Measurements from ENCODE around the gene FUT9.

FUT9 gene

GRCh38 chr6:96016334-96017069 lies 728 bp downstream of the FUT9 start:
- DNase-seq (ENCODE audit: low read depth), result no peak
- no peak overlapping the region for H3K4me3 ChIP-seq (ENCODE audit: low read depth, low read length)
- TF ChIP-seq, protein P1, sequence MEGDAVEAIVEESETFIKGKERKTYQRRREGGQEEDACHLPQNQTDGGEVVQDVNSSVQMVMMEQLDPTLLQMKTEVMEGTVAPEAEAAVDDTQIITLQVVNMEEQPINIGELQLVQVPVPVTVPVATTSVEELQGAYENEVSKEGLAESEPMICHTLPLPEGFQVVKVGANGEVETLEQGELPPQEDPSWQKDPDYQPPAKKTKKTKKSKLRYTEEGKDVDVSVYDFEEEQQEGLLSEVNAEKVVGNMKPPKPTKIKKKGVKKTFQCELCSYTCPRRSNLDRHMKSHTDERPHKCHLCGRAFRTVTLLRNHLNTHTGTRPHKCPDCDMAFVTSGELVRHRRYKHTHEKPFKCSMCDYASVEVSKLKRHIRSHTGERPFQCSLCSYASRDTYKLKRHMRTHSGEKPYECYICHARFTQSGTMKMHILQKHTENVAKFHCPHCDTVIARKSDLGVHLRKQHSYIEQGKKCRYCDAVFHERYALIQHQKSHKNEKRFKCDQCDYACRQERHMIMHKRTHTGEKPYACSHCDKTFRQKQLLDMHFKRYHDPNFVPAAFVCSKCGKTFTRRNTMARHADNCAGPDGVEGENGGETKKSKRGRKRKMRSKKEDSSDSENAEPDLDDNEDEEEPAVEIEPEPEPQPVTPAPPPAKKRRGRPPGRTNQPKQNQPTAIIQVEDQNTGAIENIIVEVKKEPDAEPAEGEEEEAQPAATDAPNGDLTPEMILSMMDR (conservative IDR thresholded peaks at IDR 0.05; ENCODE audit: low read depth, low read length), result no peak

DNA sequence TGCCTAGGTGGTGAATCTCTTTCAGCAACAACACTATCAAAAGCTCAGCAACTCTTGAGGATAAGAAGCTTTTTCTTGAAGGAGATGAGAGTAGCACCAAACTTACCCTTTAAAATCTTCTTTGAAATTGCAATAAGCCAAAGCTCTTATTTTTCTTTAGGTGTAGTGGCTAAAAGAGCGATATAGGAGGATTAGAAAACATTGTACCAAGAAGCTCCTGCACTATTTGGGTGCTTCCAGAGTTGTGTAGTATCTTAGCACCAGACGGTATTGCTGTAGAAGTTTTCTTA lies 1.2 kb downstream of the FUT9 start:
- TF ChIP-seq, protein P1 (conservative IDR thresholded peaks at IDR 0.05; ENCODE audit: low read depth, low read length), result no peak
- no peak overlapping the region for H3K4me3 ChIP-seq (ENCODE audit: low read depth, low read length)
- no peak for DNase-seq (ENCODE audit: low read depth)

- H3K4me3 ChIP-seq (ENCODE audit: low read depth, low read length), result no peak overlapping the region
- TF ChIP-seq, protein P1 (conservative IDR thresholded peaks at IDR 0.05; ENCODE audit: low read depth, low read length), result no peak
- no peak for DNase-seq (ENCODE audit: low read depth)
Observed at GRCh38 chr6:96022225-96022624, 6.5 kb downstream of the FUT9 start.

DNA sequence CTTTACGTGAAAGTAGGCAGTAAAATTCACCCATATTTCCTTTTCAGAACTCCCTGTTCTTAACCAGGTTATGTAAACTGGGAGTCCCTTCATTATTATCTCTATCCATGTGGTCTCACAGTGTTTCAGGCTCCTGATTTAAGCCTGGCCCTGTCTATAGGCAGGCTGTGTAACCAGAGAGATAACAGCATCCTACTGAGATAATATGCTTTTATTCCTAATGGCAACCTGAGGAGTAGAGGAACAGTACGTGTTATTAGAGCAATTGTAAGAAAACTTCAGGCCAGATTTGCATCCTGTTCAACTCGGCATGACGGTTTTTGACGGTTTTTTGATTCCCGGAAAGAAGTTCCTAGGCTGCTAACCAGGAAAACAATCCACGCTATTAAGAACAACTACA lies 16.9 kb downstream of the FUT9 start:
- H3K4me3 ChIP-seq (ENCODE audit: low read depth, low read length), result no peak overlapping the region
- TF ChIP-seq, protein P1 (conservative IDR thresholded peaks at IDR 0.05; ENCODE audit: low read depth, low read length), result no peak
- no peak for DNase-seq (ENCODE audit: low read depth)

DNA sequence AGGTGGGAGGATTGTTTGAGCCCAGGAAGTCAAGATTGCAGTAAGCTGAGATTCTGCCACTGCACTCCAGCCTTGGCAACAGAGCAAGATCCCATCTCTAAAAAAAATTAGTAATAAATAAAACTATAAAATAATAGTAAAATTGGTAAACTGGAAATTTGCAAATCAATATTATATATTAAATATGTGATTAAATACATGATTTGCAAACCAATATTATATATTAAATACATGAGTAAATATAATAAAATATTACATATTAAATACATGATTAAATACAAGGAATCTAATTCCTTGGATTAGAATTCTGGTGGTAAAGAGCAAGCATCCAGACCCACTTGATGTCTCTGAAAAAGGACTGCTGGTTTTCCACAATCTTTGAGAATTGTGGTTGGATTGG lies 35.8 kb downstream of the FUT9 start:
- TF ChIP-seq, protein P1 (conservative IDR thresholded peaks at IDR 0.05; ENCODE audit: low read depth, low read length), result no peak
- DNase-seq (ENCODE audit: low read depth), result no peak
- no peak overlapping the region for H3K4me3 ChIP-seq (ENCODE audit: low read depth, low read length)

DNA sequence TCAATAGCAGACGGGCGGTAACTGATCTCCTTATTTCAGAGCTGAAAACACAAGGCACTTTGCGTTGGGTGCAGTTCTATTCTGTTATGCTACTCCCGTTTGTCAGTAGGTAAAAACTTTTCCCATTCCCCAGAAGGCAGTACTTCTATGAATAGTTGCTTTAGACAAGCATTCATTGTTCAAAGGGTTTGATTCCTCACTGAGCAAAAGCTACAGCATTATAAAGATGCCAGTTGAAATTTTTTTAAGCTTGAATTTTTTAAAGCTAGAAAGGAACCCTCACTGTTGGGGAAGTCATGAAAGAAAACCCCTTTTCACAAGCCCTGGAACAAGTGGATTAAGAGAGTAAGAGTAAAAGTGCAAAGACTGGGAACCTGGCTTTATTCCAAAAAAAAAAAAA lies 42.3 kb downstream of the FUT9 start:
- no peak overlapping the region for H3K4me3 ChIP-seq (ENCODE audit: low read depth, low read length)
- no peak for DNase-seq (ENCODE audit: low read depth)
- TF ChIP-seq, protein P1 (conservative IDR thresholded peaks at IDR 0.05; ENCODE audit: low read depth, low read length), result no peak

DNA sequence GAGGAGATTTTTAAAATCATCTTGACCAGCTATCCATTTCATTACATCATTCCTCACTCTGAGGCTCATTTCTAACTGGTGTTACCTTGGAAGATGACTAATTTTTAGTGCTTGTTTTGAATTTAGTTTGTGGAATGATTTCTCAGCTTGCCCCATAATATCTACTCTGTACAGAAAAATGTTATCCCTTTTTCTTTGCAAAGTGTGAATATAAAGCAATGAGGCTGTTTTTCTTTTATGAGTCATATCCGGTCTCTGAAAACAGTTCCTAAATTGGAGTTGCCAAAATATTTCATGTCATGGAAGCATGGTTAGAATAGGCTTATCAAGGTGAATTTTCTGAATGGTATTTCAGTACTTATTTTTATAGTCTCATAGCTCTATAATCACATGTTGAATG lies 43.8 kb downstream of the FUT9 start:
- DNase-seq (ENCODE audit: low read depth), result no peak
- TF ChIP-seq, protein P1 (conservative IDR thresholded peaks at IDR 0.05; ENCODE audit: low read depth, low read length), result no peak
- no peak overlapping the region for H3K4me3 ChIP-seq (ENCODE audit: low read depth, low read length)

All from choroid plexus epithelial cell (primary cell).